WTC11 (cell line): ENCODE measurements around the gene PHYHD1. TPM values are rescaled to one million over a fixed set of nuclear protein-coding genes. Genes with fewer than 3 reads are reported as not detected.

Source experiments
- ATAC-seq: fragments of 200-7000 bp; cut with Tn5 transposase; 2 replicates; pipeline ENCODE4 v1.10.0; 2021; ENCODE audit warnings: mild to moderate bottlenecking, moderate library complexity
- CTCF ChIA-PET: fragments of 300-600 bp; sonication (Branson Sonifier 250); formaldehyde crosslinking; loops from one replicate; lab custom pipeline; 2021; ENCODE audit warnings: antibody characterized with exemption; lab: Charles Lee
- POLR2A ChIA-PET: fragments of 350-600 bp; sonication (Branson Sonifier 250); formaldehyde crosslinking; loops from one replicate; lab custom pipeline; 2021; ENCODE audit warnings: antibody characterized with exemption; lab: Charles Lee
- DNase-seq: peaks from one replicate; pipeline ENCODE4 v3.0.0; 2021; ENCODE audit warnings: low spot score
- H3K27ac Mint-ChIP-seq: 2 replicates; pipeline ENCODE4 v1.8.0; 2021; ENCODE audit warnings: mixed read lengths
- H3K27me3 Mint-ChIP-seq: 2 replicates; pipeline ENCODE4 v1.8.0; 2021; ENCODE audit warnings: low read depth, mild to moderate bottlenecking, moderate library complexity, mixed read lengths
- H3K36me3 Mint-ChIP-seq: 2 replicates; pipeline ENCODE4 v1.8.0; 2021; ENCODE audit warnings: mixed read lengths
- H3K4me1 Mint-ChIP-seq: 2 replicates; pipeline ENCODE4 v1.8.0; 2022; ENCODE audit warnings: mixed read lengths
- H3K4me3 Mint-ChIP-seq: 2 replicates; pipeline ENCODE4 v1.8.0; 2021; ENCODE audit warnings: mild to moderate bottlenecking, moderate library complexity, mixed read lengths
- H3K9me3 Mint-ChIP-seq: 2 replicates; pipeline ENCODE4 v1.8.0; 2021; ENCODE audit warnings: mixed read lengths
- AFF4 ChIP-seq: sonication (generic); formaldehyde crosslinking; IDR thresholded peaks from 2 replicates; pipeline ENCODE4 v1.8.1; 2023; ENCODE audit warnings: mild to moderate bottlenecking, missing genetic modification reagents, borderline replicate concordance
- ATF1 ChIP-seq: sonication (generic); formaldehyde crosslinking; IDR thresholded peaks from 2 replicates; pipeline ENCODE4 v1.8.1; 2023; ENCODE audit warnings: mild to moderate bottlenecking, moderate library complexity, missing genetic modification reagents
- ATF3 ChIP-seq: sonication (generic); formaldehyde crosslinking; conservative IDR thresholded peaks from 2 replicates; pipeline ENCODE4 v1.8.1; 2022; ENCODE audit warnings: mild to moderate bottlenecking, missing genetic modification reagents
- ATF6 ChIP-seq: sonication (generic); formaldehyde crosslinking; IDR thresholded peaks from 2 replicates; pipeline ENCODE4 v1.8.1; 2023; ENCODE audit warnings: mild to moderate bottlenecking, missing genetic modification reagents
- CBFB ChIP-seq: sonication (generic); formaldehyde crosslinking; IDR thresholded peaks from 2 replicates; pipeline ENCODE4 v1.8.1; 2022; ENCODE audit warnings: mild to moderate bottlenecking, low read depth, missing genetic modification reagents
- CDX4 ChIP-seq: fragments of 250-450 bp; sonication (Bioruptor Pico); IDR thresholded peaks from 2 replicates; pipeline ENCODE4 v1.9.0; 2021; ENCODE audit warnings: moderate library complexity, mild to moderate bottlenecking, inconsistent platforms, borderline replicate concordance
- CREM ChIP-seq: sonication (generic); formaldehyde crosslinking; IDR thresholded peaks from 2 replicates; pipeline ENCODE4 v1.8.1; 2022; ENCODE audit warnings: mild to moderate bottlenecking, missing genetic modification reagents, moderate library complexity
- E2F1 ChIP-seq: sonication (generic); formaldehyde crosslinking; IDR thresholded peaks from 2 replicates; pipeline ENCODE4 v1.8.0; 2022; ENCODE audit warnings: mild to moderate bottlenecking, missing genetic modification reagents
- ESRRA ChIP-seq: sonication (generic); formaldehyde crosslinking; IDR thresholded peaks from 2 replicates; pipeline ENCODE4 v1.8.1; 2022; ENCODE audit warnings: mild to moderate bottlenecking, missing genetic modification reagents, borderline replicate concordance
- JAZF1 ChIP-seq: fragments of 250-450 bp; sonication (Bioruptor Pico); IDR thresholded peaks from 2 replicates; pipeline ENCODE4 v1.9.0; 2021; ENCODE audit warnings: moderate library complexity, mild to moderate bottlenecking, inconsistent platforms
- NFYB ChIP-seq: sonication (generic); formaldehyde crosslinking; conservative IDR thresholded peaks from 2 replicates; pipeline ENCODE4 v1.8.0; 2022; ENCODE audit warnings: low read depth, missing genetic modification reagents
- NR1H2 ChIP-seq: sonication (generic); formaldehyde crosslinking; IDR thresholded peaks from 2 replicates; pipeline ENCODE4 v1.9.0; 2021; ENCODE audit warnings: mild to moderate bottlenecking, moderate library complexity, missing genetic modification reagents
- OVOL2 ChIP-seq: fragments of 250-450 bp; sonication (Bioruptor Pico); IDR thresholded peaks from 2 replicates; pipeline ENCODE4 v1.9.0; 2021; ENCODE audit warnings: mild to moderate bottlenecking, borderline replicate concordance
- SOX15 ChIP-seq: fragments of 250-450 bp; sonication (Bioruptor Pico); IDR thresholded peaks from 2 replicates; pipeline ENCODE4 v1.9.0; 2021; ENCODE audit warnings: mild to moderate bottlenecking
- ZNF121 ChIP-seq: sonication (generic); formaldehyde crosslinking; IDR thresholded peaks from 2 replicates; pipeline ENCODE4 v1.8.0; 2023; ENCODE audit warnings: missing genetic modification reagents
- ZNF138 ChIP-seq: sonication (generic); formaldehyde crosslinking; conservative IDR thresholded peaks from 2 replicates; pipeline ENCODE4 v1.8.1; 2022; ENCODE audit warnings: mild to moderate bottlenecking, moderate library complexity, missing genetic modification reagents
- ZNF219 ChIP-seq: sonication (generic); formaldehyde crosslinking; IDR thresholded peaks from 2 replicates; pipeline ENCODE4 v1.8.0; 2023; ENCODE audit warnings: missing genetic modification reagents, mild to moderate bottlenecking, borderline replicate concordance
- ZNF232 ChIP-seq: sonication (generic); formaldehyde crosslinking; IDR thresholded peaks from 2 replicates; pipeline ENCODE4 v1.8.0; 2022; ENCODE audit warnings: mild to moderate bottlenecking, missing genetic modification reagents
- total RNA-seq: library from RNA; stranded (reverse); gene quantifications from 3 replicates; pipeline ENCODE4 v1.2.3, GENCODE V29; 2021
- TF ChIP-seq, protein P1 (sequence below): sonication (generic); formaldehyde crosslinking; IDR thresholded peaks from 2 replicates; pipeline ENCODE4 v1.8.1; 2023; ENCODE audit warnings: mild to moderate bottlenecking, moderate library complexity, missing genetic modification reagents
- TF ChIP-seq, protein P2 (sequence below): sonication (generic); formaldehyde crosslinking; IDR thresholded peaks from 2 replicates; pipeline ENCODE4 v1.8.0; 2022; ENCODE audit warnings: mild to moderate bottlenecking, missing genetic modification reagents

Gene PHYHD1
- total RNA-seq, 1 experiment from 2014 or later, result 14.6 TPM

GRCh38 chr9:128886211-128886891 is 34.4 kb upstream of the PHYHD1 start (continued):
- TF ChIP-seq NFYB (CRISPR knock-in tag), result no peak
- TF ChIP-seq, all 79 proteins: peak for 0

DNA sequence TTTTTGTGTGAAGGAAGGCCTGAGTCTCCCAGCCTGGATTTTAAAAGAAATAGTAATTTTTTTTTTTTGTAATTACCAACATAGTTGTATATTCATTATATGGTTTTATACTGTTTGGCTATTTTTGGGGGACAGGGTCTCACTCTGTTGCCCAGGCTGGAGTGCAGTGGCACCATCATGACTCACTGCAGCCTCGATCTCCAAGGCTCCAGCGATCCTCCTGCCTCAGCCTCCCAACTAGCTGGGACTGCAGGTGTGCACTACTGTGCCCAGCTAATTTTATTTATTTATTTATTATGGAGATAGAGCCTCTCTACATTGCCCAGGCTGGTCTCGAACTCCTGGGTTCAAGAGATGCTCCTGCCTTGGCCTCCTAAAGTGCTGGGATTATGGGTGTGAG is 33.7 kb upstream of the PHYHD1 start:
- peak overlapping the region; percentile 97; the same call in 1 of the 2 replicates for H3K27ac Mint-ChIP-seq
- no peaks in the 10 kb centered on the region for H3K9me3 Mint-ChIP-seq
- no peak overlapping the region for H3K4me3 Mint-ChIP-seq
- peaks cover 23% of the 10 kb centered on the region for H3K36me3 Mint-ChIP-seq
- ATAC-seq, result no peak
- POLR2A ChIA-PET, result no interaction called here
- no peak for TF ChIP-seq ZNF232 (CRISPR knock-in tag)
- TF ChIP-seq ZNF121 (CRISPR knock-in tag), result peak; percentile 90
- H3K27me3 Mint-ChIP-seq, result no peaks in the 10 kb centered on the region
- no peak for DNase-seq
- peaks cover 62% of the 10 kb centered on the region for H3K4me1 Mint-ChIP-seq
- CTCF ChIA-PET, result interaction anchor here (1.3 kb wide), 1 partner anchor 25 kb away, joined by 5 read pairs; no protein-coding TSS in a partner anchor

DNA sequence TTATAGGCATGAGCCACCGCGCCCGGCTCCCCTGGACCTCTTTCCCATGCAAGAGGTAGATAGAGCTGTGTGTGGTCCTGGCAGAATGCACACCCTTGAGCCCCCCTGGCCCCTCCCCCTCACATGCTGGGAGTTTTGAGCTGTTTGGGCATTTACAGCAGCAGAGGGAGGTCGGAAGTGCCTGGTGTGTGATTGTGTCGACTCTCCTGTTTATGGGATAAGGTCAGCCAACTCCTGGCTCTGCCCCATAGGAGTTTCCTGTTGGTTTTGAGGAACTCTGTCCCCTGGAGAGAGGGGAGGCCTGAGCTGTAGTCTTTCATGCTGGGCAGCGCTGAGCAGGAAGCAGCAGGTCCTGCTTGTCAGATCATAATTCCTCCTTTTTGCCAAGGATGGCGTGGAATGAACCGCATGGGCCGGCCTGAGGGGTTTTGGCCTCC is 32.9 kb upstream of the PHYHD1 start:
- no peaks in the 10 kb centered on the region for H3K9me3 Mint-ChIP-seq
- CTCF ChIA-PET, result interaction anchor here (0.5 to 1.7 kb wide), 9 partner anchors 9 to 155 kb away, joined by 3 to 8 read pairs (median 4); partner anchors contain the start of genes ENDOG and SH3GLB2
- POLR2A ChIA-PET, result interaction anchor here (0.6 to 0.7 kb wide), 2 partner anchors 24 to 37 kb away, joined by 3 to 7 read pairs; no protein-coding TSS in a partner anchor
- no peaks in the 10 kb centered on the region for H3K27me3 Mint-ChIP-seq
- peaks cover 60% of the 10 kb centered on the region for H3K4me1 Mint-ChIP-seq
- H3K4me3 Mint-ChIP-seq, result peak overlapping the region; percentile 33; the same call in 1 of the 2 replicates
- ATAC-seq (peak; percentile 89), DNase-seq (peak; percentile 81)
- peaks cover 23% of the 10 kb centered on the region for H3K36me3 Mint-ChIP-seq
- H3K27ac Mint-ChIP-seq, result peak overlapping the region; percentile 90
- no peak for TF ChIP-seq E2F1 (CRISPR knock-in tag)
- no peak for TF ChIP-seq CDX4 (CRISPR knock-in tag)
- no peak for TF ChIP-seq JAZF1
- no peak for TF ChIP-seq ZNF138 (CRISPR knock-in tag)
- no peak for TF ChIP-seq ATF1
- TF ChIP-seq NR1H2, result no peak
- TF ChIP-seq CBFB (CRISPR knock-in tag), result 0 out of 2 replicates have a peak, but pooled peaks have one; percentile 64
- TF ChIP-seq, protein P1, sequence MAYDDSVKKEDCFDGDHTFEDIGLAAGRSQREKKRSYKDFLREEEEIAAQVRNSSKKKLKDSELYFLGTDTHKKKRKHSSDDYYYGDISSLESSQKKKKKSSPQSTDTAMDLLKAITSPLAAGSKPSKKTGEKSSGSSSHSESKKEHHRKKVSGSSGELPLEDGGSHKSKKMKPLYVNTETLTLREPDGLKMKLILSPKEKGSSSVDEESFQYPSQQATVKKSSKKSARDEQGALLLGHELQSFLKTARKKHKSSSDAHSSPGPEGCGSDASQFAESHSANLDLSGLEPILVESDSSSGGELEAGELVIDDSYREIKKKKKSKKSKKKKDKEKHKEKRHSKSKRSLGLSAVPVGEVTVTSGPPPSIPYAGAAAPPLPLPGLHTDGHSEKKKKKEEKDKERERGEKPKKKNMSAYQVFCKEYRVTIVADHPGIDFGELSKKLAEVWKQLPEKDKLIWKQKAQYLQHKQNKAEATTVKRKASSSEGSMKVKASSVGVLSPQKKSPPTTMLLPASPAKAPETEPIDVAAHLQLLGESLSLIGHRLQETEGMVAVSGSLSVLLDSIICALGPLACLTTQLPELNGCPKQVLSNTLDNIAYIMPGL (CRISPR knock-in tag), result peak; percentile 62
- TF ChIP-seq, protein P2, sequence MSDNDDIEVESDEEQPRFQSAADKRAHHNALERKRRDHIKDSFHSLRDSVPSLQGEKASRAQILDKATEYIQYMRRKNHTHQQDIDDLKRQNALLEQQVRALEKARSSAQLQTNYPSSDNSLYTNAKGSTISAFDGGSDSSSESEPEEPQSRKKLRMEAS (CRISPR knock-in tag), result peak; percentile 64; the same call in 1 of the 2 replicates
- peak; percentile 55; the same call in 1 of the 2 replicates for TF ChIP-seq CREM (CRISPR knock-in tag)
- TF ChIP-seq ATF3 (CRISPR knock-in tag), result no peak
- TF ChIP-seq ESRRA (CRISPR knock-in tag), result no peak
- TF ChIP-seq ZNF219 (CRISPR knock-in tag), result peak; percentile 79; the same call in 1 of the 2 replicates
- TF ChIP-seq SOX15 (CRISPR knock-in tag), result no peak
- no peak for TF ChIP-seq ATF6 (CRISPR knock-in tag)
- no peak for TF ChIP-seq AFF4 (CRISPR knock-in tag)
- TF ChIP-seq OVOL2, result no peak
